Stimulated activated CD4-positive, alpha-beta T cell treated with anti-CD3 and anti-CD28 coated beads, Interleukin-4, amount 100 ng/mL, for 1 hour (primary cell): ENCODE data around the gene TRIM39.
"Not testable (repeated sequence)": the region's sequence is repeated elsewhere in the genome, so short reads cannot be mapped to it uniquely, and the experiment has no call there.

Experiments
- DNase-seq: peaks from one replicate; pipeline ENCODE4 v3.0.0-alpha.2; 2020

TRIM39 gene

GRCh38 chr6:30369280-30369679 lies 42.6 kb downstream of the TRIM39 start:
- DNase-seq: not testable (repeated sequence)

GRCh38 chr6:30378290-30378937 lies 51.7 kb downstream of the TRIM39 start:
- DNase-seq: no peak

GRCh38 chr6:30380464-30380863 lies 53.7 kb downstream of the TRIM39 start:
- no peak for DNase-seq

- no peak for DNase-seq
Observed at GRCh38 chr6:30386166-30386565, 59.4 kb downstream of the TRIM39 start.

DNA sequence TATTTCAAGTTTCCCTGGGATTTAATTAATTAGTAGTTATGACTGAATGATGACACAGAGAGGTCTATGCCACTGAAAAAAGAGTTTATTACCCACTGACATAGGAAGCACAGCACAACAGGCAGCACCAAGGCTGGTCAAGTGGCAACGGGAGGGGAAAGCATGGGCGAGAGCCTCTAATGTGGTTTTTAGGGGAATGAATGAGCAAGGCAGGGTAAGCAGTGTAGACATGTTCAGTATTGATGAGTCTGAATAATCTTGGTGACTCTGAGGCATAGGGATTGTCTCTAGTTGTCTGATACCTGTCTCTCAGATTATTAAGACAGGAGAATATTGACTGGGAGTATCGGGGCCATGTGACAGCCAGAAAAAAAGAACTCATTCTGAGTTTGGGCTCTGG lies 64.5 kb downstream of the TRIM39 start:
- no peak for DNase-seq
